ENCODE measurements around the gene RASSF10. TPM values are rescaled to one million over a fixed set of nuclear protein-coding genes. Genes with fewer than 3 reads are reported as not detected.

The RASSF10 gene
- total RNA-seq, 4 donors from 2014 or later = 0.24 to 2.2 (median 0.54) TPM; not detected in 1

GRCh38 chr11:12963792-12964536 is 45.2 kb upstream of the RASSF10 start:
- 16 to 18% methylated on average over 13 of the region's 13 CpGs for WGBS, 2 donors
- H3K4me3 ChIP-seq (replicated peaks in 1 of 3) = no peak overlapping the region
- DNase-seq = peak; percentile 68 to 69
- no peak overlapping the region for H3K27ac ChIP-seq
- no peak for TF ChIP-seq POLR2A (IDR thresholded peaks at IDR 0.05)
- peak; percentile 74 to 92 (median 89) for TF ChIP-seq CTCF (IDR thresholded peaks at IDR 0.05)
- peaks cover 0 to 4% of the 10 kb centered on the region in 2 donors for H3K4me1 ChIP-seq
- intact Hi-C loops (cut with DNase I) = loop anchor here (2.0 kb wide), 1 partner anchor 189 kb away; no protein-coding TSS in a partner anchor
- H3K9me3 ChIP-seq = no peaks in the 10 kb centered on the region
- H3K36me3 ChIP-seq = no peaks in the 10 kb centered on the region
- no peaks in the 10 kb centered on the region for H3K27me3 ChIP-seq

- H3K36me3 ChIP-seq = no peaks in the 10 kb centered on the region
- peaks cover 0 to 4% of the 10 kb centered on the region in 2 donors for H3K4me1 ChIP-seq
- DNase-seq = no peak
- intact Hi-C loops (cut with DNase I) = loop anchor here (2.0 to 5.0 kb wide), 2 partner anchors 188 to 383 kb away; no protein-coding TSS in a partner anchor
- H3K9me3 ChIP-seq = no peaks in the 10 kb centered on the region
- H3K4me3 ChIP-seq (replicated peaks in 1 of 3) = no peak overlapping the region
- H3K27ac ChIP-seq = no peak overlapping the region
- H3K27me3 ChIP-seq = no peaks in the 10 kb centered on the region
- WGBS, 2 donors = 84 to 93% methylated on average over 7 of the region's 7 CpGs
- TF ChIP-seq POLR2A (IDR thresholded peaks at IDR 0.05) = no peak
- TF ChIP-seq CTCF (IDR thresholded peaks at IDR 0.05) = no peak
Measured at GRCh38 chr11:12964650-12965049, 44.5 kb upstream of the RASSF10 start.

- no peak for DNase-seq
- Histone ChIP-seq H3K4me3 (replicated peaks in 1 of 3) (no peak overlapping the region), H3K36me3 (no peaks in the 10 kb centered on the region), H3K27ac (no peak overlapping the region), H3K9me3 (no peaks in the 10 kb centered on the region), H3K27me3 (no peaks in the 10 kb centered on the region), H3K4me1 (peaks cover 0 to 4% of the 10 kb centered on the region in 2 donors)
- WGBS, 2 donors = 83 to 85% methylated on average over 5 of the region's 5 CpGs
- TF ChIP-seq CTCF (IDR thresholded peaks at IDR 0.05) = no peak
- no peak for TF ChIP-seq POLR2A (IDR thresholded peaks at IDR 0.05)
- intact Hi-C loops (cut with DNase I) = loop anchor here (5.0 kb wide), 1 partner anchor 381 kb away; no protein-coding TSS in a partner anchor
Measured at GRCh38 chr11:12966002-12966401, 43.1 kb upstream of the RASSF10 start.

GRCh38 chr11:12968101-12968500 is 41.0 kb upstream of the RASSF10 start:
- no peaks in the 10 kb centered on the region for H3K27me3 ChIP-seq
- DNase-seq = no peak
- no peak overlapping the region for H3K4me3 ChIP-seq (replicated peaks in 1 of 3)
- WGBS, 2 donors = 83 to 85% methylated on average over 1 of the region's 1 CpG
- H3K36me3 ChIP-seq = no peaks in the 10 kb centered on the region
- no peaks in the 10 kb centered on the region for H3K9me3 ChIP-seq
- peaks cover 2 to 5% of the 10 kb centered on the region in 2 donors for H3K4me1 ChIP-seq
- intact Hi-C loops (cut with DNase I) = loop anchor here (5.0 kb wide), 1 partner anchor 379 kb away; no protein-coding TSS in a partner anchor
- TF ChIP-seq CTCF (IDR thresholded peaks at IDR 0.05) (no peak), POLR2A (IDR thresholded peaks at IDR 0.05) (no peak)
- no peak overlapping the region for H3K27ac ChIP-seq

GRCh38 chr11:12968826-12969225 is 40.3 kb upstream of the RASSF10 start:
- H3K27me3 ChIP-seq = no peaks in the 10 kb centered on the region
- H3K4me3 ChIP-seq (replicated peaks in 1 of 3) = no peak overlapping the region
- no peaks in the 10 kb centered on the region for H3K9me3 ChIP-seq
- TF ChIP-seq POLR2A (IDR thresholded peaks at IDR 0.05) (no peak), CTCF (IDR thresholded peaks at IDR 0.05) (no peak)
- intact Hi-C loops (cut with DNase I) = loop anchor here (5.0 kb wide), 1 partner anchor 378 kb away; no protein-coding TSS in a partner anchor
- no peaks in the 10 kb centered on the region for H3K36me3 ChIP-seq
- H3K27ac ChIP-seq = no peak overlapping the region
- peaks cover 8 to 12% of the 10 kb centered on the region in 2 donors for H3K4me1 ChIP-seq
- DNase-seq = peak; percentile 7 to 10
- WGBS, 2 donors = 60 to 78% methylated on average over 6 of the region's 6 CpGs
